Retina (tissue), 1 donor: ENCODE measurements around the gene CMIP.

Experiments
- DNase-seq: peaks from one replicate; pipeline ENCODE4 v3.0.0-alpha.2; 2016

The CMIP gene

GRCh38 chr16:81590714-81591544 lies 146.3 kb downstream of the CMIP start:
- DNase-seq: no peak

- no peak for DNase-seq
Observed at GRCh38 chr16:81591545-81591870, 146.9 kb downstream of the CMIP start.

- DNase-seq: no peak
Observed at GRCh38 chr16:81592353-81592866, 147.8 kb downstream of the CMIP start.

- DNase-seq: no peak
Observed at GRCh38 chr16:81593481-81593880, 148.9 kb downstream of the CMIP start.

GRCh38 chr16:81595629-81596292 lies 151.2 kb downstream of the CMIP start:
- no peak for DNase-seq

GRCh38 chr16:81597079-81597658 lies 152.6 kb downstream of the CMIP start:
- no peak for DNase-seq

GRCh38 chr16:81598083-81598482 lies 153.5 kb downstream of the CMIP start:
- no peak for DNase-seq

GRCh38 chr16:81599034-81599744 lies 154.6 kb downstream of the CMIP start:
- DNase-seq: no peak

GRCh38 chr16:81600275-81600674 lies 155.7 kb downstream of the CMIP start:
- peak; percentile 59 for DNase-seq

- peak; percentile 56 for DNase-seq
Observed at GRCh38 chr16:81601008-81601428, 156.4 kb downstream of the CMIP start.

- no peak for DNase-seq
Observed at GRCh38 chr16:81601601-81602255, 157.1 kb downstream of the CMIP start.

GRCh38 chr16:81602256-81602776 lies 157.7 kb downstream of the CMIP start:
- DNase-seq: no peak

GRCh38 chr16:81602792-81603191 lies 158.2 kb downstream of the CMIP start:
- no peak for DNase-seq

GRCh38 chr16:81604960-81605383 lies 160.4 kb downstream of the CMIP start:
- no peak for DNase-seq

- no peak for DNase-seq
Observed at GRCh38 chr16:81606039-81606438, 161.4 kb downstream of the CMIP start.

- DNase-seq: no peak
Observed at GRCh38 chr16:81607006-81607405, 162.4 kb downstream of the CMIP start.

GRCh38 chr16:81607805-81608522 lies 163.4 kb downstream of the CMIP start:
- DNase-seq: no peak

- no peak for DNase-seq
Observed at GRCh38 chr16:81608523-81609209, 164.1 kb downstream of the CMIP start.

GRCh38 chr16:81609323-81609892 lies 164.8 kb downstream of the CMIP start:
- DNase-seq: no peak

GRCh38 chr16:81610144-81610842 lies 165.7 kb downstream of the CMIP start:
- peak; percentile 37 for DNase-seq
